ENCODE data around the gene SHCBP1L.

SHCBP1L gene

GRCh38 chr1:182965861-182966260 lies 12.9 kb upstream of the SHCBP1L start:
- no peak for DNase-seq (ENCODE audit: insufficient read length, low spot score)
- TF ChIP-seq CTCF (IDR thresholded peaks at IDR 0.05; ENCODE audit: insufficient read depth, missing control alignments): no peak
- FAIRE-seq: no peak

GRCh38 chr1:182965096-182965495 lies 12.1 kb upstream of the SHCBP1L start:
- no peak for FAIRE-seq
- TF ChIP-seq CTCF (IDR thresholded peaks at IDR 0.05; ENCODE audit: insufficient read depth, missing control alignments): no peak
- DNase-seq (ENCODE audit: insufficient read length, low spot score): no peak

- TF ChIP-seq CTCF (IDR thresholded peaks at IDR 0.05; ENCODE audit: insufficient read depth, missing control alignments): peak; percentile 95
- peak; percentile 93 for FAIRE-seq
- DNase-seq (ENCODE audit: insufficient read length, low spot score): peak; percentile 68
These were observed 9.7 kb upstream of the SHCBP1L start for GRCh38 chr1:182962554-182963115.

GRCh38 chr1:182960046-182960445 lies 7.1 kb upstream of the SHCBP1L start:
- no peak for TF ChIP-seq CTCF (IDR thresholded peaks at IDR 0.05; ENCODE audit: insufficient read depth, missing control alignments)
- FAIRE-seq (no peak), DNase-seq (ENCODE audit: insufficient read length, low spot score) (no peak)

GRCh38 chr1:182957902-182958395 lies 5.0 kb upstream of the SHCBP1L start:
- no peak for FAIRE-seq
- TF ChIP-seq CTCF (IDR thresholded peaks at IDR 0.05; ENCODE audit: insufficient read depth, missing control alignments): no peak
- DNase-seq (ENCODE audit: insufficient read length, low spot score): no peak

GRCh38 chr1:182956708-182957365 lies 3.9 kb upstream of the SHCBP1L start:
- no peak for FAIRE-seq
- TF ChIP-seq CTCF (IDR thresholded peaks at IDR 0.05; ENCODE audit: insufficient read depth, missing control alignments): no peak
- DNase-seq (ENCODE audit: insufficient read length, low spot score): no peak
